NCI-H2196 (cell line): ENCODE results near the gene PRKAR1A.
"Not testable (repeated sequence)": the region's sequence is repeated elsewhere in the genome, so short reads cannot be mapped to it uniquely, and the experiment has no call there.

ENCODE experiments used
- DNase-seq: peaks from one replicate; lab custom pipeline; 2025; ENCODE audit not compliant: unreplicated experiment; lab: John Stamatoyannopoulos, UW

PRKAR1A gene

GRCh38 chr17:68511254-68511670 is 968 bp upstream of the PRKAR1A start:
- no peak for DNase-seq

DNA sequence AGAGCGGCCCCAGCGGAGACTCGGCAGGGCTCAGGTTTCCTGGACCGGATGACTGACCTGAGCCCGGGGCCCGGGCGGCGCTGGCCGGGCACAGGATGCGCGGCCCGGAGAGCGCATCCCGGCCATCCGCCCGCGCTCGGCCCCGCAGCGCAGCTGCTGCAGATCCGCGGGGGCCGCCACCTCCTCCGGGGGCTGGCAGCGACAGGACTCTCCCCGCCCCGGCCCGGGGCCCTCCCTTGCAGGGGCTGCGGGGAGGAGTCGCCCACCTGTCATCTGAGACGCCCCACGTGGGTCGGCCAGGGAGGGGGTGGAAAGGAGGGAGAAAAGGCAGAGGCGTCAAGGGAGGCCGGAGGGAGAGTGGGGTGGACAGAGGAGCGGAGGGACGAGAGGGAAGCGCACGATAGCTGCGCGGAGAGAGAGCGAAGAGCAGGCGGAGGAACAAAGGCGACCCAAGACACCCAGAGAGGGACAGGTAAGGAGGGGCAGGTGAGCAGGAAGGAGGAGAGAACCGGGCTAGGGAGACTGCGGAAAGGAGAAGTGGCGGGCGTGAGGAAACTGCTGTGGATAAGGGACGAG is 471 bp upstream of the PRKAR1A start:
- peak; percentile 82 for DNase-seq

- DNase-seq, result no peak
Observed at GRCh38 chr17:68512960-68513474, 787 bp downstream of the PRKAR1A start.

GRCh38 chr17:68513932-68514331 is 1.7 kb downstream of the PRKAR1A start:
- DNase-seq, result no peak

DNA sequence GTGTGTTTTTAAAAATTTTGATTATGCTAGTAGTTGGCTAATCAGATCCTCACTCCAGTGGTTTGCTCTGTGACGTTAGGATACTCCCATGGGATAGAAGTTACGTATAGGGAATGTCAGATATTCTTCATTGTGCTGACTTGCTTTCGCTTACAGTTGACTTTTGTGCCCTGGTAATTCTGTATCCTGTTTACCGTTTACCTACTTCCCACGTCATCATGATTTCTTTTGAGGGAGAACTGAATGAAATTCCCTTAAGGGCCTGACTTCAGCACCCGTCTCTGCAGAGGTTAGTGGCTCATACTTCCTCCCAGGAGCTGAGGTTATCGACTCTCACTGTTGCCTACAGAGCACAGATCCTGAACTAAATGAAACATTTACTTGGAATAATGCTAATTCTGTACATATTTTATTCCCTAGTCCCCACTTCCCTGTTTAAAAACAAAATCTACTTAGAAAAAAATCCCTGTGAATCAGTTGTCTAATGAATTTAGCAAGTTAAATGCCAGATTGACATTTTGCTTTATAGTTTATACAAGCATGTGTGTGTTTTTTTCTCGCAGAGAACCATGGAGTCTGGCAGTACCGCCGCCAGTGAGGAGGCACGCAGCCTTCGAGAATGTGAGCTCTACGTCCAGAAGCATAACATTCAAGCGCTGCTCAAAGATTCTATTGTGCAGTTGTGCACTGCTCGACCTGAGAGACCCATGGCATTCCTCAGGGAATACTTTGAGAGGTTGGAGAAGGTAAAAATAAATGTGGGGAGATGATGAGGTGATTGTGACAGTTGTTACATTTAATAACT is 2.8 kb downstream of the PRKAR1A start:
- DNase-seq, result no peak

DNA sequence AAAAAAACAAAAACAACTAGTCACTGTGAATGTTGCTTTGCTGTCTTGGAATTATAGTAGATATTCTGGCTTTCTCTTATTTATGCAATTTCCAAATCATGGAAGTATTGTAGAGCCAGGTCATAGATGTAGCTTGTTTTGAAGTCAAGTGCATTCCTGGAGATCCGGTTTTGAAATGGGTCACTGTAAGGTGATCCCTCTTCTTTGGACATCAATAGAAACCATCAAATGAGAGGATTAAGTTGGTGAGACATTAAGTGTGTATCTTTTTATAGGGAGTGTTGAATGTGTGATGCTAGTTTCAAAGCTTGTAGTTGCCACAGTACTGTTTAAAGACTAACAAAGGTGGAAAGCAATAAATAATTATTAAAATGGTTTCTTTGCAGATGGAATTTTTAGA is 4.5 kb downstream of the PRKAR1A start:
- no peak for DNase-seq

DNA sequence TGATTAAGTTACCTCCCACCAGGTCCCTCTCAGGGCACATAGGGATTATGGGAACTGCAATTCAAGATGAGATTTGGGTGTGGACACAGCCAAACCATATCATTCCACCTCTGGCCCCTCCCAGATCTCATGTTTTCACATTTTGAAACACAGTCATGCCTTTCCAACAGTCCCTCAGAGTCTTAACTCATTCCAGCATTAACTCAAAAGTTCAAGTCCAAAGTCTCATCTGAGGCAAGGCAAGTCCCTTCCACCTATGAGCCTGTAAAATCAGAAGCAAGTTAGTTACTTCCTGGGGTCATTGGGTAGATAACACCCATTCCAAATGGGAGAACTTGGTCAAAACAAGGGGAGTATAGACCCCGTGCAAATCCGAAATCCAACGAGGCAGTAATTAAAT is 5.4 kb downstream of the PRKAR1A start:
- DNase-seq, result not testable (repeated sequence)

DNA sequence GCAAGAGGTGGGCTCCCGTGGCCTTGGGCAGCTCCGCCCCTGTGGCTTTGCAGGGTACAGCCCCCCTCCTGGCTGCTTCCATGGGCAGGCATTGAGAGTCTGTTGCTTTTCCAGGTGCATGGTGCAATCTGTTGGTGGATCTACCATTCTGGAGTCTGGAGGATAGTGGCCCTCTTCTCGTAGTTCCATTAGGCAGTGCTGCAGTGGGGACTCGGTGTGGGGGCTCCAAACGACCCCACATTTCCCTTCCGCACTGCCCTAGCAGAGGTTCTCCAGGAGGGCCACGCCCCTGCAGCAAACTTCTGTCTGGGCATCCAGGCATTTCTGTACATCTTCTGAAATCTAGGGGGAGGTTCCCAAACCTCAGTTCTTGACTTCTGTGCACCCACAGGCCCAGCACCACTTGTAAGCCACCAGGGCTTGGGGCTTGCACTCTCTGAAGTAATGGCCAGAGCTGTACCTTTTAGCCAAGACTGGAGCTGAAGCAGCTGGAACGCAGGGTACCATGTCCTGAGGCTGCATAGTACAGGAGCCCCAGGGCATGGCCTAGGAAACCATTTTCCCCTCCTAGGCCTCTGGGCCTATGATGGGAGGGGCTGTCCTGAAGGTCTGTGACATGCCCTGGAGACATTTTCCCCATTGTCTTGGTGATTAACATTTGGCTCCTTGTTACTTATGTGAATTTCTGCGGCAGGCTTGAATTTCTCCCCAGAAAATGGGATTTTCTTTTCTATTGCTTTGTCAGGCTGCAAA is 6.0 kb downstream of the PRKAR1A start:
- no peak for DNase-seq

DNA sequence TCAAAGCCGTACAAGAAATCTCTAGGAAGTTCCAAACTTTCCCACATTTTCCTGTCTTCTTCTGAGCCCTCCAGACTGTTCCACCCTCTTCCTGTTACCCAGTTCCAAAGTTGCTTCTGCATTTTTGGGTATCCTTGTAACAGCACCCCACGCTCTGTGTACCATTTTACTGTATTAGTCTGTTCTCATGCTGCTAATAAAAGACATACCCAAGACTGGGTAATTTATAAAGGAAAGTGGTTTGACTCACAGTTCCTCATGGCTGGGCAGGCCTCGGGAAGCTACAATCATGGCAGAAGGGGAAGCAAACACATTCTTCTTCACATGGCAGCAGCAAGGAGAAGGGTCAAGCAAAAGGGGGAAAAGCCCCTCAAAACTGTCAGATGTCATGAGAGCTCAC is 6.8 kb downstream of the PRKAR1A start:
- not testable (repeated sequence) for DNase-seq

DNA sequence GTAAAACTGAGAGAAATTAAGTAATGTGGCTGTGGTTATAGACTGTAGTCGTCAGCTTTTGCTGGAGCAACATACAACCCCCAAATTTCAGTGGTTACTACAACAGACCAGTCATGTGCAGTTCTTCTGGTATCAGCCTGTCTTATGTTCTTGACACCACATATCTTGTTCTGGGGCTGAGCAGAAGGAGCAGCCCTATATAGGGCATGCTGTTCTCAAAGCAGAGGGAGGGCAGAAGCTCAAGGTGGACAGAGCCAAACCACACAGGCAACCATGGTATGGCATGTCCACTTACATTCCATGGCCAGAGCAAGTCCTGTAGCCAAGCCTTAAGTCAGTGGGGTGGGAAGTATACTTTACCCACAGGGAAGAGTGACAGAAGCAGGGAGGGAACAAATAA is 7.7 kb downstream of the PRKAR1A start:
- DNase-seq, result no peak

DNA sequence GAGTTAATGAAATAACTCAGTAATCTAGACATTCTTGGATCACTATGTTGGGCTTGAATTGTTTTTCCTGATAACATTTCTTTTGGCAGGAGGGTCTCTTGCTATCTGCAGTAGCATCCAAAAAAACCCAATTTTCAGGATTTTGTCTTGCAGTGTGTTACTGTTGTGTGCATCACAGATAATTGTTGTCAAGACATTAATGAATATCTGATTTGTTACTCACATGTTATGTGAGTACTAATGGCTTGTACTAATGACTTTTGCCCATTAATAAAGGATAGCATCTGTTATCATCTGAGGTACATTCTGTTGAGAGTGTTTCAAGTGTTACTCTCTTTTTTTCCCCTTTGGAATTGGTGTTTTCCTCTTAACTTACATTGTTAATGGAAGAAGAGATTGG is 10.0 kb downstream of the PRKAR1A start:
- no peak for DNase-seq

- DNase-seq, result no peak
Observed at GRCh38 chr17:68526548-68526947, 14.3 kb downstream of the PRKAR1A start.

DNA sequence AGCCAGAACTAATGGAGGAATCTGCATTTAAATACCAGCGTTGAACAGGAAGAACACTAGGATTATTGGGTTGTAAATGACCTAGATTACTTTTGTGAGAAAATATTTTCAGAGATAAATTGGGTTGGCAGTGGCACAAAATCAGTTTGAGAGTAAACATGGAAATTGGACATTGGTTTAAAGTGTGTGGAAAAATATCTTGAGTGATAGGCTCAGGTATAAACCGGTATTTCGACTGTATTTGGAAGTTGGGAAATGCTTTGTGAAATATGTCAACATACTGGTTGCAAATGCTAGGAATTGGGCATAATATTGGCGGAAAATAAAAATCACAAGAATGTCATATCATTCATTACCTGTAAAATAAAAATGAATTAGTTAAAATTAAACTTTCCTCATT is 15.1 kb downstream of the PRKAR1A start:
- no peak for DNase-seq

GRCh38 chr17:68531252-68531651 is 19.0 kb downstream of the PRKAR1A start:
- DNase-seq, result no peak

DNA sequence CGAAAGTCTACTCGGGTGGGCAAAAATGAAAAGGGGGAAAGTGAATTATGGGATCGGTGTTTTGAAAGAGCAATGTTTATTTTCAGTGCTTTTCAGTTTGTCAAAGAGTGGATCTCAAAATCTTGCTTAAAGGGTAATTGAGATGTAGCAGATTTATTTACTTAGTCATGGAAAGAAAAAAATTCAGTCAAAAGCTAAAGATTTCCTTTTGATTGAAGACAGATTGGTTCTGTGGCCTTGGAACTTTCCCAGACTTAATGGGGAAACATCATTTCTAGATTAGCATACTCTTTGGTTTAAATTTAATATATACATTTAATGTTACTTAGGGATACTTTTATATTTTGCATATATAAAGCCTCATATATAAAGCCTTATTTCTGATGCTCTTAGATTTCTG is 20.6 kb downstream of the PRKAR1A start:
- DNase-seq, result no peak

- DNase-seq, result peak; percentile 20
Observed at GRCh38 chr17:68533887-68534694, 21.9 kb downstream of the PRKAR1A start.

DNA sequence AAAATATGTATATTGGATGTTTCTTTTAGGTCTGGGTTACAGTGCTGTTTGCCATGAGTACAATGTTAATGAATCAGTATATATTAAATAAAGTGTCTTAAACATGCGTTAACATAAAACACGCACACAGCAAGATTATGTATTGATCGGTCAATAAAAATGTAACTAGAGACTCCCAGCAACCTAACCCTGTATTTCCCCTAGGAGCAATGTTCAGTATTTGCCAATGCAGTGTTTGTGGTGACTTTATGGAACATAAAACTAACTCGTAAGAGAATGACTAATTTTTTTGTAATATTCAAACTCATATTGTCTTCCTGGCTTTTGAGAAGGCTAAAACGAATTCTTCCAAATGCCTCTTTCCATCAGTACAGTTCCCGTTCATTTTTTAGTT is 22.5 kb downstream of the PRKAR1A start:
- DNase-seq, result no peak

DNA sequence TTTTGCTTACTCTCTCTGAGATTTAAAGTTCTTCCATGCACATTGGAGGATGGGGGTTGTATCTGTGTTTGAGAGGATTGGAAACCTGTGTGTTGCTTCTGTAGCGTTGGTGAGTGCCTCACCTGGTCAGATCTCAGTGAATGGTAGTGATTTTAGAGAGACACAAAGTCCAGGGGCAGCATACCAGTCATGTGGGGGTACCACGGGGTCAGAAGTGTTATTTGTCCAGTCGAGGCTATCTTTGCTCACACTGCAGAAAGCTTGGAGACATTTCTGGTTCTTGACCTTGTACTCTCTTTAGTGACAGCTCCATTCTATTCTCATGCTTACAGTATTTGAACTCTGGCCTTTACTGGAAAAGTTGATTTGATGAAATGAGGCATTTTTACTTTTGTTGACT is 23.7 kb downstream of the PRKAR1A start:
- no peak for DNase-seq

GRCh38 chr17:68539548-68540467 is 27.6 kb downstream of the PRKAR1A start:
- no peak for DNase-seq

GRCh38 chr17:68540981-68541380 is 28.8 kb downstream of the PRKAR1A start:
- DNase-seq, result no peak
